HG03342 (cell line): ENCODE data around the gene TNC.

Experiments
- ATAC-seq: cut with Tn5 transposase; IDR thresholded peaks from one replicate; pipeline ENCODE4 v1.9.1; 2021; ENCODE audit warnings: mild to moderate bottlenecking, moderate library complexity; ENCODE audit not compliant: unreplicated experiment

TNC gene

GRCh38 chr9:114981063-114981462 lies 136.9 kb downstream of the TNC start:
- no peak for ATAC-seq

GRCh38 chr9:114973216-114973615 lies 144.7 kb downstream of the TNC start:
- no peak for ATAC-seq

DNA sequence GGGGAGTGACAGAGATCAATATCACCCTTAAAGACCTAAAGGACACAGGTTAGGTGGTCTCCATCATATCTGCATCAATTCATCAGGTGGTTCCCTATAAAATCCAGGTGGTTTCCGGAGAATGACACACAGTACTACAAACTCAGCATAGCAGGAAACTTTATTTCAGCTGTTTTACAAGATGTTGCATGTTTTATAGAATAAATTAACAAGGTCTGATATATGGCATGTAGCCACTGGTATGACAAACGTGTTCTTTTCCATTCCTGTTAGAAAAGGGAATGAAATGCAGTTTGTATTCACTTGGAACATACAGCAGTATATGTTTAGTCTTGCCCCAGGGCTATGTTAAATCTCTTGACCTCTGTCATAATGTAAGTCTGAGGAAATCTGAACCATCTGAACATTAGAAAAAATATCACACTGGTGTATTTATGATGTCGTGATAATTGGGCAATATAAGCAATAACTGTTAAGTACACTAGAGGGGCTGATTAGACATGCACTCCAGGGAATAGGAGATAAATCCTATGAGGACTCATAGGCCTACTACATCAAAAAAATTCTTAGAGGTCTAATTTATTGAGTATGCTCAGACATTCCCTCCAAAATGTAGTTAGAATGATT lies 145.3 kb downstream of the TNC start:
- no peak for ATAC-seq
